AG08396 (cell line): ENCODE data around the gene DNASE1L1.
A peak's percentile ranks its signal among the peaks of the same experiment; 100 is the strongest.

Source experiments
- DNase-seq: peaks from one replicate; pipeline ENCODE4 v3.0.0; 2012; ENCODE audit warnings: low spot score, mixed read lengths

DNASE1L1 gene

DNA sequence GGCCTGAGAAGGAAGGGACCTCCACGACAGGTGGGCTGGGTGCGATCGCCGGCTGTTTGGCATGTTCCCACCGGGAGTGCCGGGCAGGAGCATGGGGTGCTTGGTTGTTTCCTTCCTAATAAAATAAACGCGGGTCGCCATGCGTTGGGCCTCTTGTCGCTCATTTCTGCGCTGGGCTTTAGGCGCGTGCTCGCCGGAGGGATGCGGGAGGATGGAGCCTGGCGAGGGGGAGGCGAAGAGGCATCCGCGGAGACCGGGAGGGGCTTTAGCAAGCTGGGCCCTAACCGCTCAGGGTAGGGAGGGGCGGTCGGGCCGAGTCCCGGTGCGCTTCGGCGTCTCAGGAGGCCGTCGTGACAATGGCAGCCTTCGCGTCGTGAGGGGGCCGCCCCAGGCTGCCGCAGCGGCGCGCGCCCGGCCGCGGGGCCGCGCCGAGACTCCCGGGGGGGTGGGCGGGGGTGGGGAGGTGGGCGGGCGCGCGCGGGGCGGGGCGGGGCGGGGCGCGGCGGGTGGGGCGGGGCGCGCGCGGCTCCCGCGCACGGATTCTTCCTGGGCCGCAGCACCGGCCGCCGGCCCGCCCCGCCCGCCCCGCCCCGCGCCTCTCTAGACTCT lies 27.4 kb upstream of the DNASE1L1 start:
- peak; percentile 84 for DNase-seq

GRCh38 chrX:154435171-154435733 lies 26.2 kb upstream of the DNASE1L1 start:
- no peak for DNase-seq

DNA sequence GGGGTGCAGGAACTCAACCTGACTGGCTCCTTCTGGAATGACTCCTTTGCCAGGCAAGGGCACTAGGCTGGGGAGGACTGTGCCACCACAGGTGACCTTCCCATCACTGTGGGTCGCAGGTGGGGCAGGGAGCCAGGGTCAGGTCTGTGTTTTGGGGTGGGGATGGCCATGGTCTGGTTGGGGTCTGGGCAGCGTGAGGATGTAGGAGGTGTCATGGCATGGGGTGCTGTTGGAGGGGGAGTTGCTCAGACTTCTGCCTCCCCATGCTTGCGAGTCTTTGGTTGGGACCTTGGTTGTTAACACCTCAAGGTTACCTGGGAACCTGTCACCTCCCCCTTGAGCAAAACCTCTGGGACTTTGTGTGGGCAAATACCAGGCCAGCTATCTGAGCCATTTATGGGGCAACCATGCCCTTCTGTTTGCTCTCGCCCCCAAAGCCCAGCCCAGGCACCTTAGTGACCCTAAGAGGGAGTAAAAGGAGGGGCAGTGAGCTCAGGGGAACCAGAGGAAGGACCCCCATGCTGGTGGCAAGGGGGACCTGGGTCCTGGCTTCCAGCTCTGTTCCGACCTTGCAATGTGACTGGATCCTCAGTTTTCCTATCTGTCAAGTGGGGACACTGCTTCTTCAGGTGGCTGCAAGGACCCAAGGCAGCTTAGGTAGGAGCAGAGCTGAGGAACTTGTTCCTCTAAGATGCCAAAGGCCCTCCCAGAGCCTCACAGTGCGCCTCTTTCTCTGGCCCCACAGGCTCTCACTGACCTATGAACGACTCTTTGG lies 25.5 kb upstream of the DNASE1L1 start:
- no peak for DNase-seq

- no peak for DNase-seq
Observed at GRCh38 chrX:154433605-154434004, 24.6 kb upstream of the DNASE1L1 start.

DNA sequence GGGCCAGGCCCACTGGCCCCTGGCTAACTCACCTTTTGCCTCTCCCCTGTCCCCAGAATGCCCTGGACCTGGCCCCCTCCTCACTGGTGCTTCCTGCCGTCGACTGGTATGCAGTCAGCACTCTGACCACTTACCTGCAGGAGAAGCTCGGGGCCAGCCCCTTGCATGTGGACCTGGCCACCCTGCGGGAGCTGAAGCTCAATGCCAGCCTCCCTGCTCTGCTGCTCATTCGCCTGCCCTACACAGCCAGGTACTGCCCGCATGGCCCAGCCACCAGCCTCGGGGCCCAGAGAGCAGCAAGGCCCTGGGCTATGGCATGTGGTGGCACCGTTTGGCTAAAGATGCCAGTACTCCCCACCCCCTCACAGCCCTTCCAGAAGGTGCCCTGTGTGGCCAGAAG lies 23.2 kb upstream of the DNASE1L1 start:
- DNase-seq, result no peak

GRCh38 chrX:154431341-154431740 lies 22.3 kb upstream of the DNASE1L1 start:
- DNase-seq, result no peak

DNA sequence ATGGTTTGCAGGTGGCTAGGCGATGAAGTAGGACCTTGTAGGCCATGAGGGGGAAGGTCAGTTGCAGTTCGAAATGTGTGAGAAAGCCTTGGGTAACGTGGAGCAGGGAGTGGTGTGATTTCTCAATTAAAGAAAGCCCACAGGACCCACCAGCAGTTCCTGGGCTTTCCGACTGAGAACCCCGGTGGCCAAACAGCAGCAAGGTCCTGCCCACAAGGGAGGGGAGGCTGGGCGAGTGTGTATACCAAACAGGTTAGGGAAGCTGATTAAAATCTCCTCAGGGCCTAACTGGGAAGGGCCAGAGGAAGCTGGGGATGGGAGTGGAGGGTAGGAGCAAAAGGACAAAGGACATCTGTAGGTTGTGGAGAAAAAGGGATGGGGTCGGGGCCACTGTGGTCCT lies 21.9 kb upstream of the DNASE1L1 start:
- no peak for DNase-seq

GRCh38 chrX:154430479-154430878 lies 21.4 kb upstream of the DNASE1L1 start:
- DNase-seq, result no peak

- DNase-seq, result no peak
Observed at GRCh38 chrX:154429711-154430110, 20.7 kb upstream of the DNASE1L1 start.

GRCh38 chrX:154428176-154429171 lies 19.4 kb upstream of the DNASE1L1 start, which contains the start of gene ATP6AP1:
TSS of gene ATP6AP1 (plus strand) at chrX:154428677. CDS start at chrX:154428693, 16 bp downstream.
- peak; percentile 94 for DNase-seq

GRCh38 chrX:154426916-154427770 lies 18.1 kb upstream of the DNASE1L1 start:
- no peak for DNase-seq

DNA sequence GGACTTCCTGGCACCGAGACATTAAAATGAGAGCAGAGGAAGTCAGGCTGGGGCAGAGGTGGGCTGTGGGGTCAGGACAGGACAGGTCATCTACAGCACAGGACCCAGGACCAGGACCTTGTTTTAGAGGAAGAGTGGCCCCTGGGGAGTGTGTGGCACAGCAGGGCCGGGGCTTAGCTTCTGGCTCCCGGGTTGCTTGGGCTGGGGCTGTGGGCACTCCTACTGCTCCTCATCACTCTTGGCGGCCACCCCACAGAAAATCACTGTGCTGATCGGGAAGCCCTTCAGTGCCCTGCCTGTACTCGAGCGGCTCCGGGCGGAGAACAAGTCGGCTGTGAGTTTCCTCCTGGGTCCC lies 11.3 kb upstream of the DNASE1L1 start:
- no peak for DNase-seq

GRCh38 chrX:154419688-154420401 lies 10.8 kb upstream of the DNASE1L1 start:
- no peak for DNase-seq

- DNase-seq, result no peak
Observed at GRCh38 chrX:154419189-154419588, 10.1 kb upstream of the DNASE1L1 start.

- DNase-seq, result no peak
Observed at GRCh38 chrX:154417157-154417556, 8.1 kb upstream of the DNASE1L1 start.

- DNase-seq, result no peak
Observed at GRCh38 chrX:154413142-154413541, 4.1 kb upstream of the DNASE1L1 start.

DNA sequence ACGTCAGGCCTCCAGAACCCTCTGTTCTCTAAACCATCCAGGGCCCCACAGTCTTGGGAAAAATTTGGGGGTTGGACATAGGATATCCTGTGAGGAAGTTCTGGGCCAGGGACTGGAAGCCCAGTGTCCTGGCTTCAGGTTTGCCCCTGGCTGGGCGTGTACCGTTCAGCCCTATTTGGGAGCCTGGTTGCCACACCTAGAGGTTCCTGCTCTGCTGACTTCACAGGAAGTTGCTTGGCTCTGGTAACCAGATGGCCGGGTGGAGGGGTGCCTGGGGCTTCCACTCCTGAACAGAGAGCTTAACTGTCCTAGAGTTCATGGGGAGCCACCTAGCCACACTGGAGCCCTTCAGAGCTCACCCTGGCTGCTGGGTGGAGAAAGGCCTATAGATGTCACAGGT lies 3.4 kb upstream of the DNASE1L1 start:
- no peak for DNase-seq

- DNase-seq, result peak; percentile 62
Observed at GRCh38 chrX:154411981-154412340, 2.9 kb upstream of the DNASE1L1 start.

- DNase-seq, result no peak
Observed at GRCh38 chrX:154408659-154409221, 314 bp downstream of the DNASE1L1 start.

GRCh38 chrX:154404625-154405192 lies 4.3 kb downstream of the DNASE1L1 start:
- no peak for DNase-seq
